HepG2 (cell line): ENCODE measurements around the gene DPH2. TPM values are rescaled to one million over a fixed set of nuclear protein-coding genes. Genes with fewer than 3 reads are reported as not detected.

ENCODE experiments used
- BCL3 ChIP-seq: sonication (generic); formaldehyde crosslinking; IDR thresholded peaks from 2 replicates; pipeline ENCODE4 v1.5.1; 2020; ENCODE audit warnings: mild to moderate bottlenecking, missing genetic modification reagents, moderate library complexity
- PATZ1 ChIP-seq: sonication (generic); formaldehyde crosslinking; IDR thresholded peaks from 2 replicates; pipeline ENCODE4 v1.4.0; 2020; ENCODE audit warnings: missing genetic modification reagents
- RBM39 ChIP-seq: fragments of 200-400 bp; formaldehyde crosslinking; IDR thresholded peaks from one replicate; pipeline ENCODE4 v1.6.1; 2018; ENCODE audit warnings: antibody characterized with exemption, mild to moderate bottlenecking, low read depth, low read length; ENCODE audit not compliant: poor library complexity, severe bottlenecking
- SIX4 ChIP-seq: sonication (generic); formaldehyde crosslinking; IDR thresholded peaks from 2 replicates; pipeline ENCODE4 v1.4.0; 2020; ENCODE audit warnings: missing genetic modification reagents
- SNAI1 ChIP-seq: sonication (generic); formaldehyde crosslinking; IDR thresholded peaks from 2 replicates; pipeline ENCODE4 v1.5.0; 2020; ENCODE audit warnings: mild to moderate bottlenecking, missing genetic modification reagents, borderline replicate concordance
- SRY ChIP-seq: sonication (generic); formaldehyde crosslinking; IDR thresholded peaks from 2 replicates; pipeline ENCODE4 v1.8.0; 2022; ENCODE audit warnings: mild to moderate bottlenecking, missing genetic modification reagents
- THAP7 ChIP-seq: sonication (generic); formaldehyde crosslinking; IDR thresholded peaks from 2 replicates; pipeline ENCODE4 v1.8.1; 2023; ENCODE audit warnings: mild to moderate bottlenecking, missing genetic modification reagents
- ZBTB8A ChIP-seq: sonication (generic); formaldehyde crosslinking; IDR thresholded peaks from 2 replicates; pipeline ENCODE4 v1.4.0; 2020; ENCODE audit warnings: mild to moderate bottlenecking, low read depth, missing genetic modification reagents, borderline replicate concordance
- ZFY ChIP-seq: sonication (generic); formaldehyde crosslinking; IDR thresholded peaks from 2 replicates; pipeline ENCODE4 v1.4.0; 2020; ENCODE audit warnings: missing genetic modification reagents
- ZGPAT ChIP-seq: IDR thresholded peaks from 2 replicates; pipeline ENCODE4 v1.6.1; 2016; ENCODE audit warnings: mild to moderate bottlenecking
- ZNF709 ChIP-seq: sonication (generic); formaldehyde crosslinking; IDR thresholded peaks from 2 replicates; pipeline ENCODE4 v1.5.0; 2020; ENCODE audit warnings: mild to moderate bottlenecking, missing genetic modification reagents
- ZNF776 ChIP-seq: sonication (generic); formaldehyde crosslinking; IDR thresholded peaks from 2 replicates; pipeline ENCODE4 v1.4.0; 2020; ENCODE audit warnings: mild to moderate bottlenecking, missing genetic modification reagents
- ZNF777 ChIP-seq: sonication (generic); formaldehyde crosslinking; IDR thresholded peaks from 2 replicates; pipeline ENCODE4 v1.4.0; 2020; ENCODE audit warnings: missing genetic modification reagents
- ZNF883 ChIP-seq: sonication (generic); formaldehyde crosslinking; IDR thresholded peaks from 2 replicates; pipeline ENCODE4 v1.5.1; 2020; ENCODE audit warnings: mild to moderate bottlenecking, missing genetic modification reagents; ENCODE audit errors: not compliant biosample characterization
- polyA plus RNA-seq, 8 experiments: library from polyadenylated mRNA; depleted of rRNA in 3 of 8; stranded (reverse) in 7 of 8; unstranded in 1 of 8; fragments of >200 nt; fragmentation: Illumina TruSeq in 4 of 8; extraction: Trizol in 4 of 8; gene quantifications; 2 replicates each; pipeline versions ENCODE4 v1.2.1 to v1.2.3, GENCODE V29; 2011 to 2016; ENCODE audit warnings: low read depth in 4 of 8, missing spikeins in 1 of 8, mixed read lengths in 1 of 8; ENCODE audit not compliant: insufficient read depth in 1 of 8
- total RNA-seq, 5 experiments: library from RNA; depleted of rRNA; stranded (reverse); fragments of >200 nt; fragmentation: Illumina TruSeq; extraction: Trizol; gene quantifications; 2 replicates each; pipeline ENCODE4 v1.2.3, GENCODE V29; 2016; ENCODE audit warnings: low read depth in 1 of 5

Gene DPH2
- total and polyA plus RNA-seq, 2 of the 13 experiments (the other 11 are each of a cell fraction or from before 2014, with no cell fraction given), result 32.2 to 38.3 TPM

GRCh38 chr1:43933386-43934100 is 36.3 kb upstream of the DPH2 start, which contains the start of gene ARTN (continued):
- TF ChIP-seq BCL3 (0 out of 2 replicates have a peak, but pooled peaks have one; percentile 14), THAP7 (CRISPR knock-in tag) (0 out of 2 replicates have a peak, but pooled peaks have one; percentile 43), ZNF883 (CRISPR knock-in tag) (peak; percentile 1), ZFY (CRISPR knock-in tag) (0 out of 2 replicates have a peak, but pooled peaks have one; percentile 17), ZNF709 (CRISPR knock-in tag) (0 out of 2 replicates have a peak, but pooled peaks have one; percentile 37), SIX4 (CRISPR knock-in tag) (peak; percentile 78), SRY (CRISPR knock-in tag) (peak; percentile 27; the same call in 1 of the 2 replicates), SNAI1 (CRISPR knock-in tag) (peak; percentile 46; the same call in 1 of the 2 replicates), ZBTB8A (CRISPR knock-in tag) (no peak), PATZ1 (peak; percentile 44; the same call in 1 of the 2 replicates), ZNF777 (peak; percentile 58; the same call in 1 of the 2 replicates), ZNF776 (CRISPR knock-in tag) (peak; percentile 71; the same call in 1 of the 2 replicates), ZGPAT (no peak), RBM39 (peak; percentile 43)
